Mucosa of descending colon (tissue), 3 donors: ENCODE results near the gene STK32C. TPM values are rescaled to one million over a fixed set of nuclear protein-coding genes. Genes with fewer than 3 reads are reported as not detected.

Source experiments
- ATAC-seq: fragments of 200-7000 bp; cut with Tn5 transposase; one replicate; pipeline ENCODE4 v1.9.1; 2020; ENCODE audit warnings: mild to moderate bottlenecking, moderate library complexity
- DNase-seq, 3 donors: peaks; one replicate each; pipeline ENCODE4 v3.0.0-alpha.2; 2020
- H3K36me3 ChIP-seq: fragments of 200-600 bp; one replicate; pipeline ENCODE4 v1.8.0; 2021; ENCODE audit warnings: low read depth, mild to moderate bottlenecking
- H3K4me1 ChIP-seq: fragments of 200-600 bp; one replicate; pipeline ENCODE4 v1.8.0; 2021; ENCODE audit warnings: low read depth, mild to moderate bottlenecking
- H3K4me3 ChIP-seq: fragments of 200-600 bp; one replicate; pipeline ENCODE4 v1.8.0; 2021; ENCODE audit warnings: mild to moderate bottlenecking
- H3K9me3 ChIP-seq: fragments of 200-600 bp; one replicate; pipeline ENCODE4 v1.8.0; 2021; ENCODE audit warnings: mild to moderate bottlenecking
- intact Hi-C, 2 donors: fragments of 100-400 bp; cut with DNase I in 1 of 2; cut with micrococcal nuclease in 1 of 2; formaldehyde crosslinking; loops; one replicate each; pipeline versions ENCODE4 v1.11.0 to v1.11.1; 2022; cut with DNase I, micrococcal nuclease
- total RNA-seq, 3 donors: library from RNA; stranded (reverse); fragmentation: NEBNext Ultra II Directional in 2 of 3; extraction: Animal tissue kit (Norgen Biotek cat#: 25700) in 2 of 3; gene quantifications; one replicate each; pipeline versions ENCODE4 v1.2.1 to v1.2.4, GENCODE V29; 2021 to 2023
- TF ChIP-seq, protein P1 (sequence below): fragments of 200-600 bp; IDR thresholded peaks from one replicate; pipeline ENCODE4 v1.8.0; 2022; ENCODE audit warnings: antibody characterized with exemption, mild to moderate bottlenecking
- donor health status: DM: no; HTN: no; CAD: no; lungs with moderate emphysema.
- donor health status: DM: no; HTN: no; CAD: no.
- donor health status: DM: no; HTN: yes; CAD: no.

The STK32C gene
- total RNA-seq, 3 donors from 2014 or later = 4.5 to 11.5 (median 11.1) TPM

DNA sequence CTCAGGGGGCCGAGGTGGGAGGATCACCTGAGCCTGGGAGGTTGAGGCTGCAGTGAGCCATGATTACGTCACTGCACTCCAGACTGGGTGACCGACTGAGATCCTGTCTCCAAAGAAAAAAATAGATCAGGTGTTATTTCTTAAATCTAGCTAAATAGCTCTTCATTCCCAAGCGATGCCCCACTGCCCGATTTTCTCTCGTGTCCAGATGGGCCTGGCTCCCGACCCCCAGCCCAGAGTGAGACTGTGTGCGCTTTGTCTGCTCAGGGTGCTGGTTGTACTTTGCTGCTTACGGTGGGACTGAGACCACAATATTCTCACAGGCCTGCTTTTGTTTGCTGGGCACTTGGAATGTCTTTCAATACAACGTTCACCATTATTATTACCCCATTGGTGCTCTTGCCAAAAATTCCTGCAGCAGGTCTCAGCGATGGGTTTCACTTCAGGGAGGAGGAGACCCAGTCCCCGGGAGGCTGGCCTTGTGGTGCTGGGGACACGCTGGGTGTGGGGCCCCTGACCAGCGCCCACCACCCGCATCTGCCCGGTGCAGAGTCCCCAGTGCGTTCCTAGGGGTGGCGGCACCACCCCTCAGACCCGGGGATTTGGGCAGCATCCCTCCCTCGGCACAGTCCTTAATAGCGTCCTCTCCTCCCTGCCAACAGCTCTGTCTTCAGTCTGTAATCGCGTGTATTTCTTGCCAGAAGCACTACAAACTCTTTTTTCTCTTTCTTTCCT is 141.4 kb downstream of the STK32C start:
- TF ChIP-seq, protein P1, sequence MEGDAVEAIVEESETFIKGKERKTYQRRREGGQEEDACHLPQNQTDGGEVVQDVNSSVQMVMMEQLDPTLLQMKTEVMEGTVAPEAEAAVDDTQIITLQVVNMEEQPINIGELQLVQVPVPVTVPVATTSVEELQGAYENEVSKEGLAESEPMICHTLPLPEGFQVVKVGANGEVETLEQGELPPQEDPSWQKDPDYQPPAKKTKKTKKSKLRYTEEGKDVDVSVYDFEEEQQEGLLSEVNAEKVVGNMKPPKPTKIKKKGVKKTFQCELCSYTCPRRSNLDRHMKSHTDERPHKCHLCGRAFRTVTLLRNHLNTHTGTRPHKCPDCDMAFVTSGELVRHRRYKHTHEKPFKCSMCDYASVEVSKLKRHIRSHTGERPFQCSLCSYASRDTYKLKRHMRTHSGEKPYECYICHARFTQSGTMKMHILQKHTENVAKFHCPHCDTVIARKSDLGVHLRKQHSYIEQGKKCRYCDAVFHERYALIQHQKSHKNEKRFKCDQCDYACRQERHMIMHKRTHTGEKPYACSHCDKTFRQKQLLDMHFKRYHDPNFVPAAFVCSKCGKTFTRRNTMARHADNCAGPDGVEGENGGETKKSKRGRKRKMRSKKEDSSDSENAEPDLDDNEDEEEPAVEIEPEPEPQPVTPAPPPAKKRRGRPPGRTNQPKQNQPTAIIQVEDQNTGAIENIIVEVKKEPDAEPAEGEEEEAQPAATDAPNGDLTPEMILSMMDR = no peak
- intact Hi-C loops = no loop called here

DNA sequence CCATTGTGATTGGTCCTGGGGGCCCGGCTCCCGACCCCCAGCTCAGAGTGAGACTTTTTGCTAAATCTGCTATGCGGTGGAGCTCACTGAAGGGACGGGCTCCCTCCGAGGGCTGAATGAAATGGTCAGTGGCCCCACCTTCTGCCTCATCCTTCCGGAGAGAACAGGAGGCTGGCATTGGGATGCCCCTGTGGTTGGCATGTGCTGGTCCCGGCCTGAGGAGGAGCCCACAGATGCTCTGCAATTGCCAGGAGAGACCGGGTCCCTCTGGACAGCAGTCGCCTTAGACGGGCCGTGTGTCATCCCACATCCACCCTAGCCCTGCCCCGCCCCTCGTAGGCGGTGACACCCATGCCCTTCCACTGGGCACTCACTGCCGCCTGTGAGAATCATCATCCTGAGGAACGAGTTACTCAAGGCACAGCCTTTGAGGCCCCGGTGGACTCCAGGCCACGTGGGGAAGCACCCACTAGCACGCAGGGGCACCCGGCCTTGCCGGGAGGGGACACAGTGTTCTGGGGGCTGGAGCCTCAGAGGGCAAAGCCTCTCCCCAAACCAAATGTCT is 142.3 kb downstream of the STK32C start:
- Histone ChIP-seq H3K4me1 (peaks cover 8% of the 10 kb centered on the region), H3K9me3 (no peaks in the 10 kb centered on the region), H3K4me3 (no peak overlapping the region), H3K36me3 (no peaks in the 10 kb centered on the region)
- TF ChIP-seq, protein P1 = no peak
- intact Hi-C loops = no loop called here
- ATAC-seq = no peak
- DNase-seq = peak in 1 of 3 donors; percentile 36

More for the DNA sequence above, 141.4 kb downstream of the STK32C start:
- no peaks in the 10 kb centered on the region for H3K36me3 ChIP-seq
- H3K4me3 ChIP-seq = no peak overlapping the region
- peaks cover 8% of the 10 kb centered on the region for H3K4me1 ChIP-seq
- ATAC-seq (no peak), DNase-seq (no peak)
- no peaks in the 10 kb centered on the region for H3K9me3 ChIP-seq

GRCh38 chr10:132164761-132165278 is 142.9 kb downstream of the STK32C start:
- Histone ChIP-seq H3K9me3 (no peaks in the 10 kb centered on the region), H3K4me1 (peaks cover 8% of the 10 kb centered on the region), H3K36me3 (no peaks in the 10 kb centered on the region), H3K4me3 (no peak overlapping the region)
- intact Hi-C loops = no loop called here
- TF ChIP-seq, protein P1 = no peak
- ATAC-seq (peak; percentile 69), DNase-seq (peak; percentile 61 to 76 (median 71))

- TF ChIP-seq, protein P1 = no peak
- ATAC-seq = no peak
- no peaks in the 10 kb centered on the region for H3K9me3 ChIP-seq
- no peaks in the 10 kb centered on the region for H3K36me3 ChIP-seq
- H3K4me3 ChIP-seq = no peak overlapping the region
- H3K4me1 ChIP-seq = peaks cover 8% of the 10 kb centered on the region
- peak in 1 of 3 donors; percentile 39 for DNase-seq
- intact Hi-C loops = no loop called here
These were observed 143.8 kb downstream of the STK32C start for GRCh38 chr10:132163826-132164515.

DNA sequence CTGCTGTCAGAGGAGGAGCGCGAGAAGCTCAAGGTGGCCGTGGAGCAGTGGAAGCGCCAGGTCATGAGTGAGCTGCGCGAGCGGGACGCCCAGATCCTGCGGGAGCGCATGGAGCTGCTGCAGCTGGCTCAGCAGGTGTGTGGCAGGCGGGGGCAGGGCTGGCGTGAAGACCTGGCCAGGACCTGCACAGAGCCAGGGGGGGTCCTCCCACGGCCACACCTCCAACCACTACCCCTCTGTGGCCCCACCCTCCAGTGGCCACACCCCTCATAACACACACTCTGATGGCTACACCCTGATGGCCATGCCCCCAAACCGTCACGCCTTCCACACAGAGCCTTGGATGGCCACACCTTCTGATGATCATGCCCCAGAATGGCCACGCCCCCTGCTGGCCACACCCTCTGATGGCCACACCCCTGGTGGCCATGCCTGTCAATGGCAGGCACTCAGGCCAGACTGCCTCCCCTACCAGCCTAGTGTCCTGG is 144.4 kb downstream of the STK32C start:
- peak; percentile 93 for ATAC-seq
- intact Hi-C loops = no loop called here
- no peaks in the 10 kb centered on the region for H3K9me3 ChIP-seq
- no peak overlapping the region for H3K4me3 ChIP-seq
- peak; percentile 77 to 82 (median 81) for DNase-seq
- H3K36me3 ChIP-seq = no peaks in the 10 kb centered on the region
- TF ChIP-seq, protein P1 = no peak
- peaks cover 8% of the 10 kb centered on the region for H3K4me1 ChIP-seq
